Measurements from ENCODE around the gene LYPLA2.
"Not testable (repeated sequence)": the region's sequence is repeated elsewhere in the genome, so short reads cannot be mapped to it uniquely, and the experiment has no call there.

The LYPLA2 gene

DNA sequence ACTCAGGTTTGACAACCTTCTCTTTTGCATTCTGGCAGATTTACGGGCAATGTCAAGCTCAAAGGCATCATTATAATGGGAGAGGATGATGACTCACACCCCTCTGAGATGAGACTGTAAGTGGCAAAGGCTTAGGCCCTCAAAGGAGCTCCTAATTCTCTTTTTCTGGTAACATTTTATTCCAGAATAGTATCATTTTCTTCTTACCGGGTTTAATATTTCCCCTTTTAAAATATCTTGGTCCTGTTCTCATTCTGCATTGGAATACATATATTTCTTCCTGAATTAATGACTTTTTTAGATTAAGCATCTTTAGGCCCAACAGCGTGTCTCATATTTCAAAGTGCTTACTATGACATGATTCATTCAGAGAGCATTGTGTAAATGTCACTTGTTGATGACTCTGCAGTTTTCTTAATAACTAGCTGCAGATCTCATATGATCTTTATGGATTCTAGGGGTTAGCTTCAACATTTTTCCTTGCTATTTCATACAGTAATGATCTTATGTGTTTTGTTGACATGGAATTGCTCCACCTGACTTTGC is 11.0 kb upstream of the LYPLA2 start:
- peak; percentile 93 for DNase-seq (ENCODE audit: low spot score)

DNA sequence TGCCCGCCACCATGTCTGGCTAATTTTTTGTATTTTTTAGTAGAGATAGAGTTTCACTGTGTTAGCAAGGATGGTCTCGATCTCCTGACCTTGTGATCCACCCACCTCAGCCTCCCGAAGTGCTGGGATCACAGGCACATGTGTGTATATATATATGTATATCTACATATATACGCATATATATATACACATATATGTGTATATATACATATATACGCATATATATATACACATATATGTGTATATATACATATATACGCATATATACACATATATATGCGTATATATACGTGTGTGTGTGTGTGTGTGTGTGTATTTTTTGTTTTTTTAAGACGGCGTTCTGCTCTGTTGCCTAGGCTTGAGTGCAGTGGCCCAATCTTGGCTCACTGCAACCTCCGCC is 7.8 kb upstream of the LYPLA2 start:
- DNase-seq (ENCODE audit: low spot score): not testable (repeated sequence)

DNA sequence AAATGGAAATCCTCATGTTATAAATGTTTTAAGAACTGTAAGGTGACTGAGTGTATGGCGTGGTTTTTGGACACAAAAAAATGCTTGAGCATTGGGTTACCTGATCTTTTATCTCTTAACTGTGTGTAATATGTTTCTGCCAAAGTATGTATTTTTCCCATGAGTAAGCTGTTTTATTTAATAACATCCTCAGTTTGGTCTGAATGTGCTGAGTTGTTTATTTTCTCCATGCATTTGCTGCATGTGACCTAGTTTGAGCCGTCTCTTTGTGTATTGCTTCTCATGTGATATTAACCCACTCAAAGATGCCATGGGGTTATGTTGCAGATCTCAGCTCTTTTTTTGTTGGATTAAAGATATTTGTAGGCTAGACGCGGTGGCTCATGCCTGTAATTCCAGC is 6.1 kb upstream of the LYPLA2 start:
- DNase-seq (ENCODE audit: low spot score): no peak

DNA sequence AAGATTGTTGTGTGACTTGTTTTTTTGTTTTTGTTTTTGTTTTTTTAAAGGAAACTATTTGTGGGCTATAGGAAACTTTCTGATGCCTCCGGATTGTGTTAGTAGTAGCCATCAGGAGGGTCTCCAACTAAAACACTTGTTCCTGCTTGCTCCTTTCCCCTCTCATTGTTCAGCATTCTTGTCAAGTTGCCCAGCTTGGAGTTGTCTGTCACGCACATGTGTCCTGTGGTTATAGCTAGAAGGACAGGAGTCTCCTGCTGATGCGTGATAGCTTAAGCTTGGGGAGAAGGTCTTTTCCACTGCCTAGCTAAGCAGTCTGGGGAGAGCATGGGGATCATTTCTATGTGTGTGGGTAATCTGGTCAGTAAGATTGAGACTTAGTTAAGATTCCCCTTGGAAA is 3.2 kb upstream of the LYPLA2 start:
- DNase-seq (ENCODE audit: low spot score): no peak

DNA sequence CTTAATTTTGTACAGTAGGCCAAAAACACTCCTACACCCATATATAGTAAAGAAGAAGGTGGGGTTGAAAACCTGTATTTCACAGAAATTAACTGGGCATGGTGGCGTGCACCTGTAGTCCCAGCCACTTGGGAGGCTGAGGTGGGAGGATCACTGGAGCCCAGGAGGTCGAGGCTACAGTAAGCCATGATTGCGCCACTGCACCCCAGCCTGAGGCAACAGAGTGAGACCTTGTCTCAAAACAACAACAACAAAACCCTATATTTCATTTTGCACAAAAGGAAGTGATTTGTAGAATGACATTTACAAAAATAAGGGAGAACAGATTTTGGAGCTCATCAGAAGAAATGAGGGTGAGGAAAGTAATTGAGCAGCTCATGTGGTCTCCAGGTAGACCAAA is 2.2 kb upstream of the LYPLA2 start:
- no peak for DNase-seq (ENCODE audit: low spot score)

DNA sequence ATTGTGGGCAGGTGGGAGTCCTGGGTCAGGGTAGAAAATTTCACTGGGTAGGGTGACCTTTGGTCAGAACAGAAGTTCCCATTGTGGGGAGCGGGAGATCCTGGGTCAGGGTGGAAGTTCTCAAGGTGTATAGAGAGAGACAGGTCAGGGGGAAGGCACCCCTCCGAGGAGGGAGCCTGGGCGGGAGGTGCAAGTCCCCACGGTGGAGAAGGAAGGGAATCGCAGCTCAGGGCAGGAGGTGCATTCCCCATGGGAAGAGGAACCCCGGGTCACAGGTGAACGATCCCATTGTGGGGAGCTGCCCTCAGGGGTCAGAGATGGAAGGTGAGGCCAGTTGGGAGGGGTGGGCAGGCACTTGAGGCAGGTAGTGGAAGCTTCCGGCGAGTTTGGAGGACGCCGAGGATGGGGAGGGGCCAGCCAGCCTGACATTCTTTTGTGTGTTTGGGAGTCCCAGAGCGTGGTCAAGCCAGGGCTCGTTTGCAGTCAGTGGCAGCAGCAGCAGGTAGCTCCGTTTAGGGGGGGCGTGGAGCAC is 637 bp downstream of the LYPLA2 start:
- peak; percentile 45 for DNase-seq (ENCODE audit: low spot score)

DNA sequence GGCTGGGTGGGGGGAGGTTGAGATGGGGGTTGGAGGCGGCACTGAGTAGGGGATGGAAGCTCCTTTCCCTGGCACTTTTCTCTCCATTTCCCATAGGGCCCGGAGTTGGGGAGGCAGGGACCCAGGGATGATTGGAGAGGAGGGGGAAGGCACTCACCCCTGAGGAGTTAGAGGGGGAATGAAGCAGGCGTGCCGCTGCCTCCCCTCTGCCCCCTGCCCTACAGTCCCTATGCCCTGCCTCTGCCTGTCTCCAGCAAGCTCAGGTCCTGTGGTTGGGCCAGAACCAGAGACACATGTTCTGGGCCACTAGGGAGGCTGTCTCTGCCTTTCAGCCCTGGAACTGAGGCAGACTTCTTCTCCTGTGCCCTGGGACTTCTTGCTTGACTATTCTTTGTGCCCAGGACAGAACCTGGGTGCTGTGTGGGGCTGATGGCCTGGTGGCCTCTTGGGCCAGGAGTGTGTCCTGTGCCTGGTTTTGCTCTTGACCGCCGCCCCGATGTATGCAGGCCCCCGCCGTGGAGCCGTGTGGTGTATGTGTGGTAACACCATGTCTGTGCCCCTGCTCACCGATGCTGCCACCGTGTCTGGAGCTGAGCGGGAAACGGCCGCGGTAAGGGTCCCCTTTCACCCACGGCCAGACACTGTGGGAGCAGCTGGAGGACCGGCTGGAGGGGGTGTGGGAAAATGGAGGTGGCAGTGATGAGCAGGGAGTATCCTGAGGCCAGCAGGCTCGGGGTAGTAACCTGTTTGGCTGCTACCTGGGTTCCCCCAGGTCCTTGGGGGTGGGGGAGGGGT is 1.4 kb downstream of the LYPLA2 start:
- DNase-seq (ENCODE audit: low spot score): no peak

DNA sequence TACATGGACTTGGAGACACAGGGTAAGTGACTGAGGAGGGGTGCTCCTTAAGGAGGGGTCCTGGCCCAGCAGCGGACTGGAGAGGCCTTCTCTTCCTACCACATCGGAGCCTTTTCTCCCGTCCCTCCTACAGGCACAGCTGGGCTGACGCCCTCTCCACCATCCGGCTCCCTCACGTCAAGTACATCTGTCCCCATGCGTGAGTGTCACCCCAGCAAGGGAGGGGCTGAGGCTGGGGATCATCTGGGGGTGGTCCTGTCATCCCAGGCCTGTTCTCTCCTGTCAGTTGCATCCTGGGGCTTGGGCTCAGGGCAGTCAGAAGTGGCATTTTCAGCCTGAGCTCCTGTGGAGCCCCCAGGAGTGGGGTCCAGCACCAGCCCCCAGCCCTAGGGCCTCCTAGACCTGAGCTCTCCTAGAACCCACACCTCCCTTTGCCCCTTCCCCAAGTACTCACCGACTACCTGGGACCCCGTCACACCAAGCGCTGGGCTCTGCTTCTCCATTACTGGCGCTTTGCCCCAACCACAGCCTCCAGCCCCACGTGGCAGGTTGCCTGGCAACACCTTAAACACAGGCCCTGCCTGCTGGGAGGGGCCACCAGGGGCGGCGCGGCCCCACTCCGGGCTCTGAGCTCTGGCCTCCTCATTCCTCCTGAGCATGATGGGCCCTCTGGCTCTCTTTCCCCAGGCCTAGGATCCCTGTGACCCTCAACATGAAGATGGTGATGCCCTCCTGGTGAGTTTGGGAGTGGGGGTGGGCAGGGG is 2.3 kb downstream of the LYPLA2 start:
- no peak for DNase-seq (ENCODE audit: low spot score)

DNA sequence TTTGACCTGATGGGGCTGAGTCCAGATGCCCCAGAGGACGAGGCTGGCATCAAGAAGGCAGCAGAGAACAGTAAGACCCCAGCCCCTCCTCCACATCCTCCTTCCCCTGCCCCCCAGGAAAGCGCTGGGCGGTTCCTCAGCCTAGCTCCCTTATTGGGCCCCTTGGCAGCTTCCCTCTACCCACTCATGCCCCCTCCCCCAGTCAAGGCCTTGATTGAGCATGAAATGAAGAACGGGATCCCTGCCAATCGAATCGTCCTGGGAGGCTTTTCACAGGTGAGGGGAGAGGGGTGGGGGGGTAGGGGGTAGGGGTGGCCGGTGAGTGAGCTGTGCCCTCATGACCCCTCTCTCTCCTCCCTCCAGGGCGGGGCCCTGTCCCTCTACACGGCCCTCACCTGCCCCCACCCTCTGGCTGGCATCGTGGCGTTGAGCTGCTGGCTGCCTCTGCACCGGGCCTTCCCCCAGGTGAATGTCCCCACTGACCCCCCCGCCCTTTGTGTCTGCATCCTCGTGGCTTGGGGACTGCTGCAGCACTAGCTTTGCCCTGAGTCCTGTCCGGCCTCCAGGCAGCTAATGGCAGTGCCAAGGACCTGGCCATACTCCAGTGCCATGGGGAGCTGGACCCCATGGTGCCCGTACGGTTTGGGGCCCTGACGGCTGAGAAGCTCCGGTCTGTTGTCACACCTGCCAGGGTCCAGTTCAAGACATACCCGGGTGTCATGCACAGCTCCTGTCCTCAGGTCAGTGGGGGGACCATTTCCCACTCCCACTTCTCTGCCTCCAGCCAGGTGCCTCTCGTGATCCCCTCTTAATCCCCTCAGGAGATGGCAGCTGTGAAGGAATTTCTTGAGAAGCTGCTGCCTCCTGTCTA is 3.2 kb downstream of the LYPLA2 start:
- DNase-seq (ENCODE audit: low spot score): no peak

DNA sequence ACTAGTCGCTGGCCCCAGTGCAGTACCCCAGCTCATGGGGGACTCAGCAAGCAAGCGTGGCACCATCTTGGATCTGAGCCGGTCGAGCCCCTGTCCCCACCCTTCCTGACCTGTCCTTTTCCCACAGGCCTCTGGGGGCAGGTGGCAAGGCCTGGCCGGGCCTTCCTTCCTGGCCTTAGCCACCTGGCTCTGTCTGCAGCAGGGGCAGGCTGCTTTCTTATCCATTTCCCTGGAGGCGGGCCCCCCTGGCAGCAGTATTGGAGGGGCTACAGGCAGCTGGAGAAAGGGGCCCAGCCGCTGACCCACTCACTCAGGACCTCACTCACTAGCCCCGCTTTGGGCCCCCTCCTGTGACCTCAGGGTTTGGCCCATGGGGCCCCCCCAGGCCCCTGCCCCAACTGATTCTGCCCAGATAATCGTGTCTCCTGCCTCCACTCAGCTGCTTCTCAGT is 3.8 kb downstream of the LYPLA2 start:
- DNase-seq (ENCODE audit: low spot score): not testable (repeated sequence)

DNA sequence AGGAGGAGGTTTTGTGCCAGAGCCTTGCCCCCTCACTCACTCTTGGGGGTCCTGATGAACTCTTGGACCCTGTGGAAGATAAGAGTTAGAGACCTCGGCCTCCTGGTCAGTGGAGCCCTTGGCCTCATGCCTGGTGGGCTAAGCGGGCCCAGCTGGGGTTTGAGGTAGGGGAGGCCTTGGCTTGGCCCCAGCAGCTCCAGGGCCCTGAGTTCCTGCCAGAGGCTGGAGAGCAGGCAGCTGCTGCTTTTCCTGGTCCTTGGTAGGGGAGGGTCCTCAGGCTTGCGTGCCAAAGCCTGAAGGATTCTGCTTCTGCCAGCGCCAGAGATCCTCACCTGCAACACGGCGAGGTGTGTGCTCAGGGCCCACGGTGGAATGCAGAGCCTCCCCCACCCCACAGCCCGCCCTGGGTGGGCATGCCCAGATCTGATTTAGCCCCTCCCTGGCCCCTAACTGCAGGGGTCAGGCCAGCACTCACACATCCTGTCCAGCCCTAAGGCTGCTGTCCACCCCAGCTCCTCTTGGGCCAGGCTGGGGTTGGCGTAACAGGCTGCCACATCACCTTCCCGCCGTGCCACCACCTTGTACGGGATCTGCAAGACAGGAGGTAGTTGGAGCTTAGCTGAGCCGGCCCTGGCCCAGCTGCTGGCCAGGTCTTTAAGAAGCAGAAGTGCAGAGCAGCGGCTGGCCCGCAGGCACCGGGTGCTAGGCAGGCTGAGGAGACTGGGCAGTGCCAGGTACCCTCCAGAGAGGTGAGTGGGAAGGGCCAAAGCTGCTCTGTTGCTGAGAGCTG is 4.9 kb downstream of the LYPLA2 start:
- DNase-seq (ENCODE audit: low spot score): no peak

DNA sequence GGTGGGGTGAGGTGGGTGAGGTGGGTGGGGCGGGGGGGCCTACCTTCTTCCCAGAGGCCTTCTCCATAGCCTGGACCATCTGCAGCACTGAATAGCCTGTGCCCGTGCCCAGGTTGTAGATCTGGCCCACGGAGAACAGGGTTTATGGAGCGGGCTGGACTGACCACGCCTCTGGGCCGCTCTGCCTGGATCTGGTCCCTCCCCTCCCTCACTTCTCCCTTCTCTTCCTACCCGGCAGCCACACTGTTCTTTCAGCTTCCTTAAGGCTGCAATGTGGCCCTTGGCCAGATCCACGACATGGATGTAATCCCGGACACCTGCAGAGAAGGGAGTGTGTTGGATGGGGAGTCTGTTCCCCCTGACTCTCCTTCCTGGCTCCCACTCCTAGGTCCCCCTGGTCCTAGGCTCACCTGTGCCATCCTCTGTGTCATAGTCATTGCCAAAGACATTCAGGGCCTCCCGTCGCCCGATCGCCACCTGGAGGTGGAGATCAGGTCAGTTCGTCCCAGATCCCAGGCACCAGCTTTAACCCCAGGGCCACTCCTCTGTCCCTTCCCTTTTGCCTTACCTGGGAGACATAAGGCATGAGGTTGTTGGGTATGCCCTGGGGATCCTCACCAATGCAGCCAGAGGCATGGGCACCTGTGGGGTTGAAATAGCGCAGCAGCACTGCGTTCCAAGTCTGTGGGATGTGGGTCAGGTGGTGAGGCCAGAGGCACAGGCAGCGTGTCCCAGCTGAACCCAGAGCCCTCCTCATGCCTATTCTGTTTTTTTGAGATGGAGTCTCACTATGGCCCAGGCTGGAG is 5.7 kb downstream of the LYPLA2 start:
- no peak for DNase-seq (ENCODE audit: low spot score)

DNA sequence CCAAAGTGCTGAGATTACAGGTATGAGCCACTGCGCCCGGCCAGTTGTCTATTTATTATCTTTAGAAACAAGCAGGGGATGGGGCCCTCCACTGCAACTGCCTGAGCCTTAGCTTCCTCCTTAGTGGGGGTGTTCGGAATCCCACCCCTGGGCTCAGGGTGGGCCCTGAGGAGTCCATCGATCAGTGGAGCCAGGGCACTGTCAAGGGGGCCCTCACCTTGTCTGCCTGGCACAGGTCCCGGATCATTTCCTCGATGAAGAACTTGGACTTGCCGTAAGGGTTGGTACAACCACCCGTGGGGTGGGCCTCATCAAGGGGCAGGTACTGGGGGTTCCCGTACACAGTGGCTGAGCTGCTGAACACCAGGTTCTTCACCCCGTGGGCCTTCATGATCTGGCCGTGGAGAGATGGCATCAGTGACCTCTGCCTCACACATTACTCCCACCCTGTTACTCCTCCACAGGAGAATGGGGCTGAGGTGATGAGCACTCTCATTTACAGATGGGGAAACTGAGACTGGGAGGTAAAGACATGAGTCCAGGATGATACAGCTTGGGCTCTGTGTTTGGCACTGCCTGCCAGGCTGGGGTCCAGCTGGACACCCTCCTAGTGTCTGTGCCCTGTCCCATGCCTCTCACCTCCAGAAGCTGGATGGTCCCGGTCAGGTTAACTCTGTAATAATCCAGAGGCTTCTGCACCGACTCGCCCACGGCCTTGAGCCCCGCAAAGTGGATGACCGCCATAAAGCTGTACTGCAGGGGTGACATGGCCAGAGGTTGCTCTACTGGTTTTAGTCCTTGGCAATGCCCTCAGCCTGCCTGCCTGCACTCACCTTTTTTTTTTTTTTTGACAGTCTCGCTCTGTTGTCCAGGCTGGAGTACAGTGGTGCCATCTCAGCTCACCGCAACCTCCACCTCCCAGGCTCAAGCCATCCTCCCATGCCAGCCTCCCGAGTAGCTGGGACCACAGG is 6.8 kb downstream of the LYPLA2 start:
- DNase-seq (ENCODE audit: low spot score): no peak

DNA sequence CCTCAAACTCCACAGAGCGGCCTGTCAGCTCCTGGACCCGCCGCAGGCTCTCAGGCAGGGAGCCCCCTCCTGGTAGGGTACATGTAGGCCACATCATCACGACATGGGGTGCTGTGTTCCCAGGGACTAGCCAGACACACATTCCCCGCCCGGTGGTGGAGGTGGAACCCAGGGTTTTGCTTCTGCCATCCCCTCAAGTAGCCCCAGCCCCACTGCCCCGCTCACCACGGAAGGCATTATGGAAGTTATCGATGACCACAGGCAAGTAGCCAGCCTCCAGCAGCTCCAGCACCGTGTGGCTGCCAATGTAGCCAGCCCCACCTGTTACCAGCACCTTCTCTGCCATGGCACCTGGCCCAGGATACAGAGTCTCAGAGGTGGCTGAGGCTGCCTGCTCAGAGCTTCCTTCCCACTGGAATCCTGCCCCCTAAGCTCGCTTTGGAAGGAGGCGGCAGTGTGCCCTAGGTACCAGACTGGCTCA is 7.8 kb downstream of the LYPLA2 start:
- DNase-seq (ENCODE audit: low spot score): peak; percentile 30

DNA sequence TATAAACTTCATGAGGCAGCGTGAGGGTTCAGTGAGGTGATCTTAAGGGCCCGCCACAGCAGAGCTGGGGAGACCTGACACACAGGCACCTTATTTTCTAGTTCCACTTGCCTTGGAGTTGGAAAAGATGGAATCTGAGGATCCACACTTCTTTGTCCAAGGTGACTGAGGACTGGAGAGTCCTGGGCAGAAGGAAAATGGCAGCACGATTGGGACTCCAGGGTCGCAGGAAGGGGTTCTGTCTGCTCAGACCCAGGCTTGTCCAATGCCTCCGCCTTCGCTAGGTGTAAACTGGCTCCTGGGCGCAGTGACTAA is 8.3 kb downstream of the LYPLA2 start:
- DNase-seq (ENCODE audit: low spot score): no peak

DNA sequence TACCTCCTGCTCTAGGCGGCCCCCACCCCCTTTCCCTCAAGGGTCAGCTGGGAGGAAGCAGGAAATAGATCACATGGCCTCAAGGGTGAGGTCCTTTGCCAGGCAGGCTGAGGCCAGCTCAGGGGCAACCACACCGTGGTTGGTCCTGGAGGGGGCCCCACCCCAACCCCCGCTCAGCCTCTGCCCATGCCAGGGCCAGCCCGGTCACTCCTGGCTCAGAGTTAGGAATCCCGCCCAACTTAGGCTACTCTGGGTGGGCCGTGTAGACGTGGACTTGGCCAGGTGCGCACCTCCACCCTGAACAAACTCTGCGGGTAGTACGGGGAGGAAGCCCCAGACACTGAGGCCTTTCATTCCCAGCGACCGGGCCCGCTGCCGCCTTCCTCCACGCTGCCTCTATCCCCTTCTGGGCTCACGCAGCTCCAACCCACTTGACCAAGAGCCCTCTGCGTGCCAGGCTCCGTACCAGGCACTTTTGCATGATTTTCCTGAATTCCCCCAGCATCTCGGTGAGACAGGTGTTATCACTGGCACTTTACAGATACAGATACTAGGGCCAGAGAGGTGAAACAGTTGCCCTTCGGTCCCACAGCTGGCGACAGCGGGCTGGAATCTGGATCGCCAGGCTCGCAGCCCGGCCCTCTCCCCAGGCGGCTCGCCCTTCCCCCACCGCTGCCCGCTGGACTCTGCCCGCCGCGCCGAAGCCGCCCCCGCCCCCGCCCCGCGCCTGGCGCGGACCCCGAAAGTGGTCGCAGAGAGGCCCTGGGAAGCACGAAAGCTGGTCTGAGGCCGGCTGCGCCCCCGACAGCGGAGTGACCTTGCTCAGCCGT is 8.8 kb downstream of the LYPLA2 start:
- peak; percentile 94 for DNase-seq (ENCODE audit: low spot score)

DNA sequence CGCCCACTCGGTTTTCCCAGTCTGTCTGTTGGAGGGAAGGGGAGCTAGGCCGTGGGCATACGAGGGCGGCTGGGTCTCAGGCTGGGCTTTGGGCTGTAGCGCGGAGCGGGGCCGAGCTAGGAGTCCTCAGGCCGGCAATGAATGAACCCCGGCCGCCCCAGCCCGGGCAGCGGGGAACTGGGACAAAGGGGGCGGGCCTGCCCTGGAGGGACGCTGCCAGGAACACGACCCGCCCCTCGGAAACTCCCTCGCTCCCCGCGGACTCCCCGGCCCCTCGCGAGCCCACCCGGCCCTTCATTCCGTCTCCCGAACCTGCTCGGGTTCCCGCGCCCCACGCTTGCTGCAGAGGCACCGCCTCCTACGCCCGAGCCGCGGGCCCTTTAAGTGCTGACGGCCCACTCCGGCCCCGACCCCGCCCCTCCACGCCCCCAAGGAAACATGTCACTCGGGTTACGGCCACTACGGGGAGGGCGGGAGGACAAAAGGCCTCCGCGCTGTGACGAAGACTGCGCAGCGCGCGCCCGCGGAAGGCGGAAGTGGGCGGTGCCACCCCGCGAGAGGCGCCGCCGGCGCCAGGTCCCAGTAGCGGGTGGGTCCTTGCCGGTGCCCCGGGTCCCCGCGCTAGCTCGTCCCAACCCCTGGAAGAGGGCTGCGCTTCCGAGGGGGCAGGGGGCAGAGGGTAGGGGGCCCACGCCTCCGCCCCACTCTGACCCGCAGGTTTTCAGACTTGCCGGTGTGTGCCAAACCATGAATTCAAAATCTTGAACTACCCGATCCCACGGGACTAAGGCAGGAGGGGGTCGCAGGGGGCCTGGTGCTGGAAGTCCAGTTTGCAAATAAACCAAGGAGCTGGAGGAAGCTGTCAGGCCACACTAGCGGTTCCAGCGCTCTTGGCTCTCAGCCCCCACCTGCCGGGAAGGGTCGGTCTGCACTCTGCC is 9.7 kb downstream of the LYPLA2 start, which contains the start of gene GALE:
TSS of gene GALE (minus strand) at position 355 of the 938 bp plus-strand sequence. CDS start 1,747 bp downstream, outside the sequence.
- DNase-seq (ENCODE audit: low spot score): peak; percentile 95
